ENCODE data around the gene XRCC1.

- TF ChIP-seq EZH2phosphoT487 (IDR thresholded peaks at IDR 0.05; ENCODE audit: borderline replicate concordance) (no peak), MAX (IDR thresholded peaks at IDR 0.05) (no peak), CTCF (IDR thresholded peaks at IDR 0.05 in 2 of 3, conservative IDR thresholded peaks at IDR 0.05 in 1 of 3; ENCODE audit: borderline replicate concordance in 1 of 3, insufficient read depth in 1 of 3, low read depth in 2 of 3, low read length in 2 of 3) (peak in 2 of 3 experiments; percentile 18 to 33; a peak in 2 of 6 replicates), SIN3A (IDR thresholded peaks at IDR 0.05; ENCODE audit: low read depth) (no peak), YY1 (IDR thresholded peaks at IDR 0.05; ENCODE audit: extremely low read depth, insufficient replicate concordance, low read depth, low read length) (no peak), EZH2 (IDR thresholded peaks at IDR 0.05) (no peak), ZFX (IDR thresholded peaks at IDR 0.05) (no peak), POLR2AphosphoS5 (IDR thresholded peaks at IDR 0.05; ENCODE audit: low read depth, low read length) (no peak), CBX3 (IDR thresholded peaks at IDR 0.05; ENCODE audit: low read depth) (no peak)
These were observed 14.6 kb downstream of the XRCC1 start for GRCh38 chr19:43560687-43561086.

All from HCT116 (cell line).